Measurements from ENCODE around the gene GPS1. TPM values are rescaled to one million over a fixed set of nuclear protein-coding genes. Genes with fewer than 3 reads are reported as not detected.

The GPS1 gene
- total and polyA plus RNA-seq, 11 donors: 76.7 to 151 (median 85.0) TPM

- H3K4me1 ChIP-seq: peaks cover 0 to 51% (median 26%) of the 10 kb centered on the region in 12 donors
- WGBS, 4 donors: 1 to 45% (median 19%) methylated on average over 21 to 80 of the region's 80 CpGs
- ATAC-seq: peak in 3 of 4 donors; percentile 1 to 5 (median 4)
- H3K36me3 ChIP-seq: peaks cover 0 to 20% (median 9%) of the 10 kb centered on the region in 9 donors
- DNase-seq: peak in 2 of 5 donors; percentile 61 to 63
- peak overlapping the region; percentile 69 to 99 (median 96) for H3K27ac ChIP-seq
- H3K4me3 ChIP-seq: peak overlapping the region; percentile 27 to 95 (median 79)
- H3K27me3 ChIP-seq: no peaks in the 10 kb centered on the region
- intact Hi-C loops (cut with DNase I): loop anchor here in 3 of 10 donors (1.0 to 5.0 kb wide), 7 partner anchors 32 to 122 kb away; partner anchors contain the start of genes DCXR (in 2 of the 3), ASPSCR1 (in 1 of the 3), DUS1L (in 1 of the 3) and LRRC45 (in 1 of the 3)
- H3K9me3 ChIP-seq: no peaks in the 10 kb centered on the region
- TF ChIP-seq CTCF (IDR thresholded peaks at IDR 0.05) (no peak), POLR2A (IDR thresholded peaks at IDR 0.05) (no peak)
Measured at GRCh38 chr17:82098939-82099763, 47.5 kb downstream of the GPS1 start.

GRCh38 chr17:82100502-82101298 is 49.0 kb downstream of the GPS1 start:
- WGBS, 4 donors: 90 to 93% (median 91%) methylated on average over 20 to 35 of the region's 35 CpGs
- H3K4me1 ChIP-seq: peaks cover 0 to 54% (median 28%) of the 10 kb centered on the region in 12 donors
- no peak for TF ChIP-seq CTCF (IDR thresholded peaks at IDR 0.05)
- TF ChIP-seq POLR2A (IDR thresholded peaks at IDR 0.05): no peak
- peak in 1 of 5 donors; percentile 22 for DNase-seq
- intact Hi-C loops (cut with DNase I): loop anchor here in 1 of 10 donors (10.0 kb wide), 1 partner anchor 66 kb away; the partner anchor contains the start of genes DCXR and RAC3
- no peaks in the 10 kb centered on the region for H3K9me3 ChIP-seq
- H3K27me3 ChIP-seq: no peaks in the 10 kb centered on the region
- peak overlapping the region in 2 of 12 donors; percentile 25 to 34 for H3K27ac ChIP-seq
- peaks cover 0 to 4% (median 0%) of the 10 kb centered on the region in 9 donors for H3K36me3 ChIP-seq
- no peak overlapping the region for H3K4me3 ChIP-seq
- ATAC-seq: no peak

- DNase-seq: peak in 1 of 5 donors; percentile 43
- 36 to 67% (median 63%) methylated on average over 3 to 10 of the region's 10 CpGs for WGBS, 4 donors
Measured at GRCh38 chr17:82101301-82101715, 49.6 kb downstream of the GPS1 start.

More at GRCh38 chr17:82101301-82101715, 49.6 kb downstream of the GPS1 start:
- Histone ChIP-seq H3K27me3 (no peaks in the 10 kb centered on the region), H3K27ac (peak overlapping the region in 3 of 12 donors; percentile 20 to 34 (median 25)), H3K9me3 (no peaks in the 10 kb centered on the region), H3K4me1 (peaks cover 0 to 57% (median 33%) of the 10 kb centered on the region in 12 donors), H3K4me3 (no peak overlapping the region), H3K36me3 (no peaks in the 10 kb centered on the region)
- intact Hi-C loops (cut with DNase I): loop anchor here in 1 of 10 donors (10.0 kb wide), 1 partner anchor 67 kb away; the partner anchor contains the start of genes DCXR and RAC3
- TF ChIP-seq CTCF (IDR thresholded peaks at IDR 0.05): no peak
- TF ChIP-seq POLR2A (IDR thresholded peaks at IDR 0.05): no peak
- ATAC-seq: peak in 1 of 4 donors; percentile 11
